ENCODE measurements around the gene AP1G2. TPM values are rescaled to one million over a fixed set of nuclear protein-coding genes. Genes with fewer than 3 reads are reported as not detected.

AP1G2 gene
- polyA plus RNA-seq, 1 donor = 166 TPM

DNA sequence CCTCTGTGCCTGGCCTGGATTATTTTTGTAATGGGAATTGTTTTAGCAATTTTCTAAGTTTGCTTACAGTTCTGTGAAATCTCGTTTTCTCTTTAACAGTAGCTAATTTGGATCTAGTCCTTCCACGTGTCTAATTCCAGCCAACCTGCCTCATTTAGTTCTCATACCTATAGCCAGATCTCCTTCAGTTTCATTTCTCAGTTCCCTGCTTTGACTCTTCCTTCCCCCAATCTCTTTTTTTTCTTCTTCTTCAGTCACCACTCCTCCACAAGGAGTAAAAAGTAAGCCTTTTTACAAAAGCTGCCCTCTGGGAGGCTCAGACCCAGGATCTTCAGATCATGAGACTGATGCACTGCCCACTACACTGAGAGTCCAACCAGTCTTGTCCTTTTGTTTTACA, 10.1 kb downstream of the AP1G2 start:
- peak overlapping the region; percentile 87 for H3K4me3 ChIP-seq (ENCODE audit: low read length)

DNA sequence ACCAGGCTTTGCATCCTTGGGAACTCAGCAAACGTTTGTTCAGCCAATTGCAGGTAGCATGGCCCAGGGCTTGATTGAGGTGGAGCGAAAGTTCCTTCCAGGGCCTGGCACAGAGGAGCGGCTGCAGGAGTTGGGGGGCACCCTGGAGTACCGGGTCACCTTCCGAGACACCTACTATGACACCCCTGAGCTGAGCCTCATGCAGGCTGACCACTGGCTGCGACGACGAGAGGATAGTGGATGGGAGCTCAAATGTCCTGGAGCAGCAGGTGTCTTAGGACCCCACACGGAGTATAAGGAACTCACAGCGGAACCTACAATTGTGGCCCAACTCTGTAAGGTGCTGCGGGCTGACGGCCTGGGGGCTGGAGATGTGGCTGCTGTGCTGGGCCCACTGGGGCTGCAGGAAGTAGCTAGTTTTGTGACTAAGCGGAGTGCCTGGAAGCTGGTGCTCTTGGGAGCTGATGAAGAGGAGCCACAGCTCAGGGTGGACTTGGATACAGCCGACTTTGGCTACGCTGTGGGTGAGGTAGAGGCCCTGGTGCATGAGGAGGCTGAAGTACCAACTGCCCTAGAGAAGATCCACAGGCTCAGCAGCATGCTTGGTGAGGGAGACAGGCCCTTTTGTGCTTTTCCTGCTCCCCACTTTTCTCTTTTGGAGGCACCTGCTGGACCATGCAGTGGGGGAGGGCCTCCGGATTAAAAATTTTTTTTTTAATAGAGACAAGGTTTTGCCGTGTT, 10.7 kb downstream of the AP1G2 start:
- peak in 1 of 2 donors; percentile 45 for DNase-seq
- Histone ChIP-seq H3K27me3 (ENCODE audit: control insufficient read depth, insufficient read depth, low read length) (no peaks in the 10 kb centered on the region), H3K9me3 (ENCODE audit: control insufficient read depth, low read depth, low read length) (no peaks in the 10 kb centered on the region), H3K27ac (ENCODE audit: low read length) (peak overlapping the region; percentile 94), H3K4me1 (ENCODE audit: control insufficient read depth, insufficient read depth, low read length) (peaks cover 31% of the 10 kb centered on the region), H3K36me3 (ENCODE audit: control insufficient read depth, insufficient read depth, low read length) (peaks cover 30% of the 10 kb centered on the region), H3K4me3 (ENCODE audit: low read length) (peak overlapping the region; percentile 87)
- WGBS (ENCODE audit: insufficient coverage, low lambda C conversion rate) = no CpG with 5 or more reads among the region's 17 CpGs

More for the DNA sequence above, 10.1 kb downstream of the AP1G2 start:
- Histone ChIP-seq H3K27me3 (ENCODE audit: control insufficient read depth, insufficient read depth, low read length) (no peaks in the 10 kb centered on the region), H3K4me1 (ENCODE audit: control insufficient read depth, insufficient read depth, low read length) (peaks cover 31% of the 10 kb centered on the region), H3K27ac (ENCODE audit: low read length) (peak overlapping the region; percentile 94), H3K9me3 (ENCODE audit: control insufficient read depth, low read depth, low read length) (no peaks in the 10 kb centered on the region), H3K36me3 (ENCODE audit: control insufficient read depth, insufficient read depth, low read length) (peaks cover 36% of the 10 kb centered on the region)
- WGBS (ENCODE audit: insufficient coverage, low lambda C conversion rate) = 33% methylated on average over 1 of the region's 2 CpGs
- DNase-seq = no peak

DNA sequence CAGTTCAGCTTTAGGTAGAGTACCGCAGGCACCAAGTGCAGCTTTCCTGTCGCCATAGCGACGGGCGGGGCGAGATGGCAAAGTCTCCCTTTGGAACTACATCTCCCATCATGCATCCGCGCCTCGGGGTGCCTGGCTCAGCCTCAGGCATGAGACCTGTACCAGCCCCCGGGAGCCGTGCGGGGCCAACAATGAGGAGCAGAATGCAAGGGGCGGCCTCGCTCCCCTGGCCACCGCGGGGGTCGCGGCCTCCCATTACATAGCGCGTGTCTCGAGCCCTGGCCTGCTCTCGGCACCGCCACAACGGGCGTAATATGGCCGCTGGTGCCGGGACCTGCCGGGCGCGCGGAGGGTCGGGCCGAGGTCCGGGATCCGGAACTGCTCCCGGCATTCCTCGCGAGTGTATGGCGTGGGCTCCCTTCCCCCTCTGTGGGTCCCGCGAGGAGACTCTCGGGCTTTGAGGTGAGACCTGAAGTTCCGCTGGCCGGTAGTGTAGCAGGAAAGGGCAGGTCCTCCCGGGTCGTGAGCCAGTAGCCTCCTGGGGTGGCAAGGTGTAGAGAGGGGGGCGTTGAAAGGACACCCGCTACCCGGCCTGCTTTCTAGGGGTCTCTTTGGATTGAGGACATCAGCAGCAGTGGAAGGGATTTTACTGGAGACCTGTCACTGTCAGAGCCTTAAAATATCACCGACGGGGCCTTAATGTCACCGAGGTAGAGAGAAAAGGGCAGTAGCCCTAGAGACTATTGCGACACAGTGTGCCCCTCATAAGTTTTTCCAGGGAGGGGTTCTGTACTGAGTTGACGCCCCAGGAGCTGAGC, 11.5 kb downstream of the AP1G2 start, which contains the start of gene THTPA:
THTPA (plus strand) TSS at position 390 of the 818 bp plus-strand sequence. CDS start 487 bp downstream, outside the sequence.
- H3K27ac ChIP-seq (ENCODE audit: low read length) = peak within 1 kb of the TSS; percentile 94
- peaks cover 31% of the 10 kb centered on the region for H3K4me1 ChIP-seq (ENCODE audit: control insufficient read depth, insufficient read depth, low read length)
- peak within 1 kb of the TSS; percentile 87 for H3K4me3 ChIP-seq (ENCODE audit: low read length)
- H3K27me3 ChIP-seq (ENCODE audit: control insufficient read depth, insufficient read depth, low read length) = no peaks in the 10 kb centered on the region
- peaks cover 22% of the 10 kb centered on the region for H3K36me3 ChIP-seq (ENCODE audit: control insufficient read depth, insufficient read depth, low read length)
- peak; percentile 90 to 96 for DNase-seq
- no CpG with 5 or more reads among the region's 54 CpGs for WGBS (ENCODE audit: insufficient coverage, low lambda C conversion rate)
- H3K9me3 ChIP-seq (ENCODE audit: control insufficient read depth, low read depth, low read length) = peaks cover 2% of the 10 kb centered on the region

DNA sequence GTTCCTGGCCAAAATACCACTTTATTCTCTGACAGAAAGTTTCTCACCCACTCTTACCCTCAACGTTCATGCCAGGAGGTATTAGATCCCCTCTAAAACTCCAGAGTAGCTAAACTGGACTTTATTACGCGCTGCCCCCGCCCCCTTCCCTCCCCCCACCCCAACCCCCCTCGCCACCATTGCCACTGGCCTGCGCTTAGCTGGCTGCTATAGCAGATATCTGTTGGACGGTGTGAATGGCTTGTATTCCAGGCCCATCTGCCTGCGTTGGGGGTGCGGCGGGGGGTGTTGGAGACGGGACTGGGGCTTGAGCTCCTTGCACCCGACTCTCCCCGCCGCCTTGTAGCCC, 12.1 kb downstream of the AP1G2 start:
- H3K9me3 ChIP-seq (ENCODE audit: control insufficient read depth, low read depth, low read length) = peaks cover 5% of the 10 kb centered on the region
- no peak for DNase-seq
- WGBS (ENCODE audit: insufficient coverage, low lambda C conversion rate) = no CpG with 5 or more reads among the region's 14 CpGs
- peak overlapping the region; percentile 94 for H3K27ac ChIP-seq (ENCODE audit: low read length)
- peaks cover 19% of the 10 kb centered on the region for H3K36me3 ChIP-seq (ENCODE audit: control insufficient read depth, insufficient read depth, low read length)
- H3K27me3 ChIP-seq (ENCODE audit: control insufficient read depth, insufficient read depth, low read length) = peaks cover 4% of the 10 kb centered on the region
- H3K4me1 ChIP-seq (ENCODE audit: control insufficient read depth, insufficient read depth, low read length) = peaks cover 33% of the 10 kb centered on the region
- peak overlapping the region; percentile 87 for H3K4me3 ChIP-seq (ENCODE audit: low read length)

DNA sequence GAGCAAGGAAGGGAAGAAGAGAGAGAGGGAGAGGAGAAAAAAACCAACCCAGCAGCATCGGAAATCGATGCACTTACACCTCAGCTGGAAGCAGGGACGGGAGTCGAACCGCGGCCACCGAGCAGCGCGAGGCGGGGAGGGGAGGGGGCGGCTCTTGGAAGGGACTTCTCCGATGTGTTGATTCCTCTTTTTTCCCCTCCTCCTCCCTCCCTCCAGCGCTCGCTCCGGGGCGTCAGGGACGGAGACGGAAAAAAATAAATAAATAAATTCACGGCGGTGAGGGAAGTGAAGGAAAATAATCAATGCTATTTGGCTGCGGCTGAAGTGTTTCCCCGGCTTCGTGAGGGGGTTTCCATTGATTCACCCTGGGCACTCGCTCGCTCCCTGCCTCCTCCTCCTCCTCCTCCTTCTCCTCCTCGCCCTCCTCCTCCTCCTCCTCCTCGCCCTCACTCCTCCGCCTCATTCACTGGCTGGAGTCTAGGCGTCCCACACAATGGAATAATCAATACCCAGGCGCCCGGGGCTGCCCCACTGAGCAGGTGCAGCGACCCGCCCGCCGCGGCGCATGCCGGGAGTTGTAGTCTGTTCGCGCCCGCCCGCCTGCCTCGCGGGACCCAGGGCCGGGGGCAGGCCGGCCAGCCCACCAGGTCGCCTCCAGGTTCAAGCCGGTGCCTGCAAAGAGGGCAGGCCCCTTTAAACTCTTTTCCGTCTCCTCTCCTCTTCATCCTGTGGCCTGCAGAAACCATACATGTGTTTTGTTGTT, 16.1 kb downstream of the AP1G2 start, which contains the start of gene ZFHX2:
ZFHX2 (minus strand) TSS at position 500 of the 763 bp plus-strand sequence. CDS start 16,440 bp downstream, outside the sequence.
- peaks cover 9% of the 10 kb centered on the region for H3K4me1 ChIP-seq (ENCODE audit: control insufficient read depth, insufficient read depth, low read length)
- H3K27ac ChIP-seq (ENCODE audit: low read length) = peak within 1 kb of the TSS; percentile 46
- WGBS (ENCODE audit: insufficient coverage, low lambda C conversion rate) = 0% methylated on average over 3 of the region's 49 CpGs
- H3K9me3 ChIP-seq (ENCODE audit: control insufficient read depth, low read depth, low read length) = peaks cover 5% of the 10 kb centered on the region
- peak; percentile 53 to 84 for DNase-seq
- H3K4me3 ChIP-seq (ENCODE audit: low read length) = peak within 1 kb of the TSS; percentile 72
- H3K27me3 ChIP-seq (ENCODE audit: control insufficient read depth, insufficient read depth, low read length) = peaks cover 15% of the 10 kb centered on the region
- no peaks in the 10 kb centered on the region for H3K36me3 ChIP-seq (ENCODE audit: control insufficient read depth, insufficient read depth, low read length)

DNA sequence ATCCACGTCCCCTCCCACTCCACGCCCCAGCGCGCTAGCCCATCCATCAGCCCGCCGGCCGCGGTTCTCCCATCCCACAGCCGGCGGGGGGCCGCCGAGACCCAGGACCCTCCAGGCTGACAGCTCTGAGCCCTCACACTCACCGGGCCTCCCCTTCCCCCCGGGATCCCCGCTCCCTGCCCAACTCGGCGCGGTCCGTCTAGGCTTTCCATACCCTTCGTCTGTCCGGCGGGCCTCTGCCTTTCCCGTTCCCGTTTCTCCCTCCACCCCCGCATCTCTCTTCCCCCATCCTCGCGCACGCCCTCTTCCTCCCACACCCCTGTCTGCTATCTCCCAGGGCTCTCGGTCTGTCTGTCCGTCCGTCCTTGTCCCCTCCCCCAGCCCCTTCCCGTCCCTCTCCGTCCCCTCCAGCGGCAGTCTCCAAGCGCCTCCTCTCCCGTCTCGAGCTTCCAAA, 16.8 kb downstream of the AP1G2 start:
- WGBS (ENCODE audit: insufficient coverage, low lambda C conversion rate) = no CpG with 5 or more reads among the region's 37 CpGs
- Histone ChIP-seq H3K27ac (ENCODE audit: low read length) (peak overlapping the region; percentile 46), H3K36me3 (ENCODE audit: control insufficient read depth, insufficient read depth, low read length) (no peaks in the 10 kb centered on the region), H3K9me3 (ENCODE audit: control insufficient read depth, low read depth, low read length) (peaks cover 5% of the 10 kb centered on the region), H3K4me1 (ENCODE audit: control insufficient read depth, insufficient read depth, low read length) (peaks cover 9% of the 10 kb centered on the region), H3K27me3 (ENCODE audit: control insufficient read depth, insufficient read depth, low read length) (peaks cover 15% of the 10 kb centered on the region), H3K4me3 (ENCODE audit: low read length) (peak overlapping the region; percentile 72)
- DNase-seq = no peak

DNA sequence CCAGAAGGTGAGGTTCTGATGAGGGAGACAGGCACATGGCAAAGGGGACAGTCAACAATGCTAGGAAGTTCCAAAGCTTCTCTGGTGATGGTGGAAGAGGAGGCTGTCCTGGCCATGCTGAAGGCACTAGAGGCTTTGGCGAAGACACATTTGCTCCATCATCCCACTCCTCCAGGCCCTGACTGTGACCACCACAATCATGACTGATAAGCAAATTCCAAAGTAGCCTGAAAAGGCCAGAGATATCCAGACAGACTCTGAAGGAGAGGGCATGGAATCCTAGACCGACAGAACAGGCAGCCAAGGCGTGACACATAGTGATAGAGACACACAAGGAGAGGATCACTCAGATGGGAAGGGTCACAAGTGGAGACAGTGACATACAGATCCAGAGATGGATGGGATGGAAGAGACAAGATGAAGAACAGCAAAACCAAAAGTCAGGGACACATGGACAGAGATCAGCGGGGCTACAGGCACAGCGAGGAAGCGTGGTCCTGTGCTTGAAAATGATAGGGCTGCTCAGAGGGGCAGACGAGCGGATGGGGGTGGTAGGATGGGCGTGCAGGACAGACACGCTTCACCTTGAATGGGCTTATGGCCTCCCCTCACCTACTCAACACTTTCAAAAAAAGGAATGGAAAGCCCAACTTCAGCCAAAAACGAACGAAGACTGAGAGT, 17.3 kb downstream of the AP1G2 start:
- H3K27me3 ChIP-seq (ENCODE audit: control insufficient read depth, insufficient read depth, low read length) = peaks cover 15% of the 10 kb centered on the region
- DNase-seq = no peak
- H3K4me3 ChIP-seq (ENCODE audit: low read length) = peak overlapping the region; percentile 72
- H3K27ac ChIP-seq (ENCODE audit: low read length) = no peak overlapping the region
- peaks cover 8% of the 10 kb centered on the region for H3K4me1 ChIP-seq (ENCODE audit: control insufficient read depth, insufficient read depth, low read length)
- no peaks in the 10 kb centered on the region for H3K36me3 ChIP-seq (ENCODE audit: control insufficient read depth, insufficient read depth, low read length)
- peaks cover 5% of the 10 kb centered on the region for H3K9me3 ChIP-seq (ENCODE audit: control insufficient read depth, low read depth, low read length)
- no CpG with 5 or more reads among the region's 12 CpGs for WGBS (ENCODE audit: insufficient coverage, low lambda C conversion rate)

DNA sequence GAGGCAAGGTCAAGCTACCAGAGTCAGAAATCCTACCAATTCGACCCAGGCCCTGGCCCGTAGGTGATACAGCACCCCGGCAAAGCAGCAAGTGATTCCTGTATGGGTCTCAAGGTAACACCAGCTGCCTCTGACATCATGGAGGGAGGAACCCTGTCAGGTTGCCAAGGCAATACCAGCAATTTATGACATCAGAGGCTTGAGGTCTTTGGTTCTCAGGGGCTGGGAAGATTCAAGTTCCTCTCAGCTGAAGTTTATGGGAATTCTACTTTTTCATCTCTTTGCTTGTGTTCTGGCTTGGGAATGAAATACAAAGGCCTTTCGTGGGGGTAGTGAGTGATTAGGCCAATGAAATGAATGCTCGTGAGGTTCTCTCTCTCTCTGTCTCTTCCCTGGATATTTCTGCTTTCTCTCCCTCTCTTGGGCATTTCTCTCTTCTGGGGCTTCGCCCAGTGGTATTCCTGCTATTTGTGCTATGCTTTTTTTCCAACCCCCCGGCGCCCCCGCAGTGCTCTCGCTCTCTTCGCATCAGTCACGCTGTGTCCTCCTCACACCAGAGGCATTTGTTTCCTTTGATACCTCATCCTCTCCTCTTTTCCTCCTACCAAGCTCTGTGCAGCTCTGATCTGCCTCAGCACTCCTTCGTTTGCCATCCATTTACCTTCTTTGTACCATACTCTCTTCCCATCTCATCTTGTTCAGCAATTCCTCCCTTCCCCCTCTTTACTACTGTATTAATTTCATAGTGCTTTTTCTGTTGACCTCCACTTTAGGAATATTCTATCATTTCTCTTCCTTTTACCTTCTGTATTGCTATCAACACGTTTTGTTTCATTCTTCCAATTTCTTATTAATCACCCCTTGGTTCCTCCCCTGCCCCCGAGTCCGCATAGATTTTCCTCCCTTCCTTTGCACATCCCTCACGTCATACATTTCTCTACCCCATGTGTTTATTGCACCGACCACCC, 19.0 kb downstream of the AP1G2 start:
- peaks cover 15% of the 10 kb centered on the region for H3K27me3 ChIP-seq (ENCODE audit: control insufficient read depth, insufficient read depth, low read length)
- H3K27ac ChIP-seq (ENCODE audit: low read length) = no peak overlapping the region
- 71% methylated on average over 13 of the region's 18 CpGs for WGBS (ENCODE audit: insufficient coverage, low lambda C conversion rate)
- peaks cover 17% of the 10 kb centered on the region for H3K4me1 ChIP-seq (ENCODE audit: control insufficient read depth, insufficient read depth, low read length)
- DNase-seq = no peak
- H3K9me3 ChIP-seq (ENCODE audit: control insufficient read depth, low read depth, low read length) = peaks cover 5% of the 10 kb centered on the region
- H3K4me3 ChIP-seq (ENCODE audit: low read length) = no peak overlapping the region
- no peaks in the 10 kb centered on the region for H3K36me3 ChIP-seq (ENCODE audit: control insufficient read depth, insufficient read depth, low read length)

DNA sequence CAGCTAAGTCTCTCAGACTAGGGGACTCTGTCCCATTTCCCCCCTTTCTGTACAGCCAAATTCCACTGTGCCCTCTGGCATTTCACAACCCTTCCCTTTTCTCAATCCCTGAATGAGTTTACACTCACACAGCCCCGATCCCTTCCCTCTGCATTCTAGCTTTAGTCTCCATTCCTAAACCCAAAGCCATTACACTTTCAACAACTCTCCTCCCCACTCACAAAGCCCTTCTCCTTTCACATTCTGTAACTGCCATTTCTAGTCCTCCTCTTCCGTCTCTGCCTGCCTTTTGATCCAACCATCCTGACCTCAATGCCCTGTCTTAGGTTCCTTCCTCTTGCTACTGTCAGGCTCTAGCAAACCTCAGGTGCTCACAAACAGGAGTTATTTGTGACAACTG, 19.7 kb downstream of the AP1G2 start:
- no peaks in the 10 kb centered on the region for H3K36me3 ChIP-seq (ENCODE audit: control insufficient read depth, insufficient read depth, low read length)
- H3K9me3 ChIP-seq (ENCODE audit: control insufficient read depth, low read depth, low read length) = peaks cover 5% of the 10 kb centered on the region
- WGBS (ENCODE audit: insufficient coverage, low lambda C conversion rate) = 83% methylated on average over 1 of the region's 2 CpGs
- peaks cover 17% of the 10 kb centered on the region for H3K4me1 ChIP-seq (ENCODE audit: control insufficient read depth, insufficient read depth, low read length)
- H3K4me3 ChIP-seq (ENCODE audit: low read length) = no peak overlapping the region
- H3K27me3 ChIP-seq (ENCODE audit: control insufficient read depth, insufficient read depth, low read length) = peaks cover 15% of the 10 kb centered on the region
- DNase-seq = no peak
- H3K27ac ChIP-seq (ENCODE audit: low read length) = no peak overlapping the region

All from large intestine (tissue), 3 donors.